ENCODE measurements around the gene CLEC2D. TPM values are rescaled to one million over a fixed set of nuclear protein-coding genes. Genes with fewer than 3 reads are reported as not detected.
"Not testable (repeated sequence)": the region's sequence is repeated elsewhere in the genome, so short reads cannot be mapped to it uniquely, and the experiment has no call there.

CLEC2D gene
- total RNA-seq, 2 donors from 2014 or later: 9.5 to 12.7 TPM

DNA sequence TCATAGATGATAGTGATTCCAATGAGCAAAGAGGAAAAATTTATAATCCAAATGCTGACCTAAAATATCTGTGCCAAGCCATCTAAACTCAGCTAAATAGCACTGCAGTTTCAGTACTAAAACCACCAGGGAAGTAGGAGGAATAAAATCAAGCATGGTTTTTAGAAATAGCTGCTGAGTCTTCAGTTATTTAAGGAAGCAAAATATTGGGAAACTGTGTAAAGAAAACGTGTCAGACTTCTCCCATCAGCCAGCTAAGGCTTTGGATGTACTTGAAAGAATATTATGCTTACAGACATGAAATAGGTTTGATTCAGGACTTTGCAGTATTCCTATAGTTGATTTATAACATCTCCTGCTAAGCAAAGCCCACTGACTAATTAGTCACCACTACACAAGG is 24.7 kb downstream of the CLEC2D start:
- intact Hi-C loops (cut with DNase I): no loop called here
- no peak for DNase-seq
- no peak for ATAC-seq

DNA sequence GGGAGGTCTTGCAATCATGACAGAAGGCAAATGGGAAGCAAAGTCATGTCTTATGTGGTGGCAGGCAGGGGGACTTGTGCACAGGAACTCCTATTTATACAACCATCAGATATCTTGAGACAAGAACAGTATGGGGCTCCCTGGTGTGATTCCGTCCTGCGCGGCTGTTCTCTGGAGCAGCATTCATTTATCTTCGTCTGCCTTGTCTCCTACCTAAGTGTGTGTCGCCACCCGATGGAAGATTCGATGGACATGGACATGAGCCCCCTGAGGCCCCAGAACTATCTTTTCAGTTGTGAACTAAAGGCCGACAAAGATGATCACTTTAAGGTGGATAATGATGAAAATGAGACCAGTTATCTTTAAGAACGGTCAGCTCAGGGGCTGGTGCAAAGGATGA is 25.6 kb downstream of the CLEC2D start:
- intact Hi-C loops (cut with DNase I); DNase-seq; ATAC-seq: not testable (repeated sequence)

GRCh38 chr12:9695661-9696060 is 26.1 kb downstream of the CLEC2D start:
- intact Hi-C loops (cut with DNase I): loop anchor here in 1 of 2 donors (2.0 kb wide), 1 partner anchor 41 kb away; no protein-coding TSS in a partner anchor
- not testable (repeated sequence) for DNase-seq, ATAC-seq

GRCh38 chr12:9697619-9698018 is 28.1 kb downstream of the CLEC2D start:
- intact Hi-C loops (cut with DNase I): loop anchor here in 1 of 2 donors (2.0 kb wide), 1 partner anchor 39 kb away; no protein-coding TSS in a partner anchor
- DNase-seq: no peak
- ATAC-seq: no peak

- no peak for DNase-seq
- ATAC-seq: no peak
- intact Hi-C loops (cut with DNase I): no loop called here
Measured at GRCh38 chr12:9698681-9699080, 29.2 kb downstream of the CLEC2D start.

- ATAC-seq: peak; percentile 67 to 82
- DNase-seq: no peak
- intact Hi-C loops (cut with DNase I): no loop called here
Measured at GRCh38 chr12:9699269-9699897, 29.9 kb downstream of the CLEC2D start.

GRCh38 chr12:9699898-9700605 is 30.5 kb downstream of the CLEC2D start:
- intact Hi-C loops (cut with DNase I): loop anchor here in 1 of 2 donors (5.0 kb wide), 1 partner anchor 53 kb away; no protein-coding TSS in a partner anchor
- peak; percentile 60 to 70 for ATAC-seq

DNA sequence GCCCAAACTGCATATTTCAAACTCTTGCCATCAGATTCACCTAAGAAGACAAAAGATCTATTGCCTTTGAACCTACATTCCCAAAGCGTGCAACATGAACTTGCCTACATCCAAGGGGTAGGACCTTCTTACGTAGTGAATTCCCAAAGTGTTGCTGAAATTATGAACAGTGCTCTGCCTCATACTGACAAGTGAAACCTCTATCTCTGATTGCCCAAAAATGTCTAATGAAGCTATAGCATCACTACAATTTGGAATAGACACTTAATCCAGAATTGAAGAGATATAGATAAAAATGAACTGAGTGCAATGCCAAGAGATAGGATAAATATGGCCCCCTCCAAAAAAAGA is 31.1 kb downstream of the CLEC2D start:
- intact Hi-C loops (cut with DNase I): loop anchor here in 1 of 2 donors (5.0 kb wide), 1 partner anchor 53 kb away; no protein-coding TSS in a partner anchor
- ATAC-seq (peak; percentile 39 to 48), DNase-seq (no peak)

More at GRCh38 chr12:9699898-9700605, 30.5 kb downstream of the CLEC2D start:
- no peak for DNase-seq

DNA sequence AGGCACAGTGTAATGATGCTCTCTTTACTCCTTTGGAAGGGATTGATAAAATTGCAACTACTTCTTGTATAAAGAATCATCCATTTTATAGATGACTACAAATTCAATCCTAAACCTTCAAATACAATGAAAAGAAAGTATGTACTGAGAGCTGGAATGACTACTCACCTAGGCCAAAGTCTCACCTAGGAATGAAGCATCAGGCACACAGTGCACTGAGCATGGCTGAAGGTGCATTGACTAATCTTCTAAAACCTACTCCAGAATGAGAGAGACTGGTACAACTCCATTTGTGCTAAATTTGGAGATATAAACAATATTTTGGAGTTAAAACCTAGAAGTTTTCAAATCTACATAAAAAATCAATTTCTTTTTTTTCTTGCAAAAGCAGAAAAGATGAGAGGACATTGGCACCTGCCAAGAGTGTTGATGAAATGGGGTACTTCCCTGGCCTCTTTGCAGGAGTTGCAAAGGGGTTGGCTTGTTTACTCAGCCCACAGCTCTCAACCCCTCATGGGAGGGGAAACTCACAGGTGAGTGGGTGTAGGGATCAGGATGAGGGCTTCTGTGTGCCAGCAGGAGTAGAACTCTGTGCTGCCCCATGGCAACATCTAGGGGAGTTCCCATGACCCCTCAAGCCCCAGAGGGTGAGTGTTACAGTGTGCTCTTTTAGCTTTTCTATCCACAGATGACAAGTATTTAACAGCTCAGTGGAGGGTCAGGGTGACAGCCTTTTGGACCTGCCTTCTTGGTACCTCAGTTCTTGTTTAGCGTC is 32.1 kb downstream of the CLEC2D start:
- no peak for DNase-seq
- intact Hi-C loops (cut with DNase I): loop anchor here in 1 of 2 donors (5.0 kb wide), 1 partner anchor 54 kb away; no protein-coding TSS in a partner anchor

GRCh38 chr12:9702255-9702654 is 32.7 kb downstream of the CLEC2D start:
- DNase-seq (no peak), ATAC-seq (no peak)
- intact Hi-C loops (cut with DNase I): loop anchor here in 1 of 2 donors (5.0 kb wide), 1 partner anchor 55 kb away; no protein-coding TSS in a partner anchor

More for the DNA sequence above, 32.1 kb downstream of the CLEC2D start:
- no peak for ATAC-seq

GRCh38 chr12:9704561-9704960 is 35.0 kb downstream of the CLEC2D start:
- intact Hi-C loops (cut with DNase I): loop anchor here in 1 of 2 donors (5.0 kb wide), 1 partner anchor 57 kb away; no protein-coding TSS in a partner anchor
- not testable (repeated sequence) for DNase-seq, ATAC-seq

DNA sequence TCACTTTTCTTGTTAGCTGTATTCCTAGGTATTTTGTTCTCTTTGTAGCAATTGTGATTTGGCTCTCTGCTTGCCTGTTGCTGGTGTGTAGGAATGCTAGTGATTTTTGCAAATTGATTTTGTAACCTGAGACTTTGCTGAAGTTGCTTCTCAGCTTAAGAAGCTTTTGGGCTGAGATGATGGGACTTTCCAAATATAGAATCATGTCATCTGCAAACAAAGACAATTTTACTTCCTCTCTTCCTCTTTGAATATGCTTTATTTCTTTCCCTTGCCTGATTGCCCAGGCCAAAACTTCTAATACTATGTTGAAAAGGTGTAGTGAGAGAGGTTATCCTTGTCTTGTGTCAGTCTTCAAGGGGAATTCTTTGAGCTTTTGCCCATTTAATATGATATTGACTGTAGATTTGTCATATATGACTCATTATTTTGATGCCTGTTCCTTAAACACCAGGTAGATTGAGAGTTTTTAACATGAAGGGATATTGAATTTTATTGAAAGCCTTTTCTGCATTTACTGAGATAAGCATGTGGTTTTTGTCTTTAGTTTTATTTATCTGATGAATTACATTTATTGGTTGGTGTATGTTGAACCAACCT is 36.7 kb downstream of the CLEC2D start:
- no peak for ATAC-seq
- intact Hi-C loops (cut with DNase I): loop anchor here (5.0 kb wide), 1 partner anchor 69 kb away; no protein-coding TSS in a partner anchor
- DNase-seq: no peak

- ATAC-seq (no peak), DNase-seq (no peak)
- intact Hi-C loops (cut with DNase I): loop anchor here (5.0 kb wide), 1 partner anchor 70 kb away; no protein-coding TSS in a partner anchor
Measured at GRCh38 chr12:9707356-9707755, 37.8 kb downstream of the CLEC2D start.

DNA sequence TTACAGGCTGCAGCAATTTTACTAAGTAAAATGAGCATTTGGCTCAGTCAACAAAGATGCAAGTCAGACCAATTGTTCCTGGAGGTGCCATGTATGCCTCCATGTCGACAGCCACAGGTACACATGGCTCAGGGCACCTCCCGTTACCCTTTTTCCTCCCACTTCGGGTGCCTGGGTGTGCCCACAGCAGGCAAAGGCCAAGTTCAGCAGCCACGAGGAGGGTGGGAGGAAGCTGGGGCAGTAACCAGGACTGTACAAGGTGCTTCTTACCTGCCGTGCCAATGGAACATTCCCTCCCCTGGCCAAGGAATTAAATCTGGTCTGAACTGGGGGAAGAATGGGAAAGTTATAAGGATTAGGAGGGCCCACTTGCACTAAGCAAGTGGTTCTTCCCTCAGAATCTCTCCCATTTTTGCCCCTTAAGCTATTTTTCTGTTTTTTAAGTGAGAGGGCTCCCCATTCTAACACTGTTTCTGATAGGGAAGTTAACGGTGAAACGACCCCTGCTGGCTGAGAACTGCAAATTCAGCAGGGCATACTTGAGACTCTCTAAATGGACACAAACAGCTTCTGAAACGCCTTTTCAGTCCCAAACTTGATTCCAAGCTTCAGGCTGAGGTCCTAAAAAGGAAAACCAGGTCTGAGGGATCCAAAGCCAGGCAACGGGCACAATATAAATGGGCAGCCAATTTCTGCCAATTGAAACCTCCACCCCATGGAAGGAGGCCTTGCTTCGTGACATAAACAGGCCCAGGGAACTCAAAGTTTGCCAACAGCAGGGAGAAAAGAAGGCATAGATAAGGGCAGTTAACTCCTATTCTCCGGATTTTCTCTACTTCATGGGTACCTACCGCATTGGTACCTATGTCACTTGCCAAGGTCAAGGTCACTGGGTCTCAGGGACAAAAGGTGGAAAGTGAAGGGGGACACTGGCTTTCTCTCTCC is 38.6 kb downstream of the CLEC2D start:
- ATAC-seq: peak; percentile 62 to 70
- intact Hi-C loops (cut with DNase I): loop anchor here (5.0 kb wide), 1 partner anchor 71 kb away; no protein-coding TSS in a partner anchor
- peak; percentile 36 for DNase-seq

GRCh38 chr12:9708853-9709252 is 39.3 kb downstream of the CLEC2D start:
- intact Hi-C loops (cut with DNase I): loop anchor here (5.0 kb wide), 1 partner anchor 72 kb away; no protein-coding TSS in a partner anchor
- ATAC-seq: no peak
- DNase-seq: no peak

DNA sequence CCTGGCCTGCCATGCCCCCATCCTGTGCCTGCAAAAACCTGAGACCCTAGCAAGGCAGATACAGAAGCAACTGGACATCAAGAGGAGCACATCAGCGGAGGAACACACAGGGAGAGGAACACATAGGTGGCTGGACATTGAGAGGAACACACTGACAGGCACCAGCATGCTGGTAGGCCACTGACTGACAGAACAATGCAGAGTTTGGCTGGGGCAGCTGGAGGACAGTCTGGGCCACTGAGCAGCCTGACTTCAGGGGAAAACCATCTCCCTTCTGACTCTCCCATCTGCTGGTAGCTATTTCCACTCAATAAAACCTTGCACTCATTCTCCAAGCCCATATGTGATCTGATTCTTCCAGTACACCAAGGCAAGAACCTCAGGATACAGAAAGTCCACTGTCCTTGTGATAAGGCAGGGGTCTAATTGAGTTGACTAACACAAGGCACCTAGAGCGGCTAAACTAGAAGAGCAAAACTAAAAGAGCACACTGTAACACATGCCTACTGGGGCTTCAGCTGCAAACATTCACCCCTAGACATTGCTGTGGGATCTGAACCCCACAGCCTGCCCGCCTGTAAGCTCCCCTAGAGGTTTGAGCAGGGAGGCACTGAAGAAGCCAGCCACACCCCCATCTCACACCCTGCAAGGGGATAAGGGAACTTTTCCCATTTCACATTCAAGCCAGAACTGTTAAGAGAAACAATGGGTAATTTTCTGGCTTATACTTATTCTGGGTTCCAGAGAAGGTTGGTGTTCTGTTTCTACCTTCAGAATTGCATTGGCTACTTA is 41.3 kb downstream of the CLEC2D start:
- no peak for DNase-seq
- ATAC-seq: no peak
- intact Hi-C loops (cut with DNase I): no loop called here

DNA sequence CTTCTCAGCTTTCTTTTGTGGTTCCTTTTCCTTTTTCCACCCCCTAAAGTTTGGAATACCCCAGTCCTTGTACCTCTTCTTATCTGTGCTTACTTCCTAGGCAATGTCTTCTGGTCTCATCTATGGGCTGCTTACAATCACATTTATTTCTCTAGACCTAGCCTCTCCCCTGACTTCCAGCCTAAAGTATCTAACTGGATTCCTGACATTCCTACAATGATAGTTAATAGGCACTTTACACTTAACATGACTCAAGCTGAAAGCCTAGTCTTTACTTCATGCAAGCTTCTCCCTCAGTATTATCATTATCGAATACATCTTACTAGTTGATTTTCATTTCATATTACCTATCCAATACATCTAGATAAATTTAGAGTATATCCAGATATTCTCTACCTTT is 42.2 kb downstream of the CLEC2D start:
- DNase-seq: no peak
- intact Hi-C loops (cut with DNase I): no loop called here
- ATAC-seq: no peak

Data from left cardiac atrium (tissue), 4 donors.